GM19023 (cell line): Measurements from ENCODE around the gene MAP2K1.
"Not testable (repeated sequence)": the region's sequence is repeated elsewhere in the genome, so short reads cannot be mapped to it uniquely, and the experiment has no call there.

Experiments used
- ATAC-seq: cut with Tn5 transposase; IDR thresholded peaks from one replicate; pipeline ENCODE4 v1.9.1; 2021; ENCODE audit warnings: mild to moderate bottlenecking, moderate library complexity; ENCODE audit not compliant: unreplicated experiment

The MAP2K1 gene

DNA sequence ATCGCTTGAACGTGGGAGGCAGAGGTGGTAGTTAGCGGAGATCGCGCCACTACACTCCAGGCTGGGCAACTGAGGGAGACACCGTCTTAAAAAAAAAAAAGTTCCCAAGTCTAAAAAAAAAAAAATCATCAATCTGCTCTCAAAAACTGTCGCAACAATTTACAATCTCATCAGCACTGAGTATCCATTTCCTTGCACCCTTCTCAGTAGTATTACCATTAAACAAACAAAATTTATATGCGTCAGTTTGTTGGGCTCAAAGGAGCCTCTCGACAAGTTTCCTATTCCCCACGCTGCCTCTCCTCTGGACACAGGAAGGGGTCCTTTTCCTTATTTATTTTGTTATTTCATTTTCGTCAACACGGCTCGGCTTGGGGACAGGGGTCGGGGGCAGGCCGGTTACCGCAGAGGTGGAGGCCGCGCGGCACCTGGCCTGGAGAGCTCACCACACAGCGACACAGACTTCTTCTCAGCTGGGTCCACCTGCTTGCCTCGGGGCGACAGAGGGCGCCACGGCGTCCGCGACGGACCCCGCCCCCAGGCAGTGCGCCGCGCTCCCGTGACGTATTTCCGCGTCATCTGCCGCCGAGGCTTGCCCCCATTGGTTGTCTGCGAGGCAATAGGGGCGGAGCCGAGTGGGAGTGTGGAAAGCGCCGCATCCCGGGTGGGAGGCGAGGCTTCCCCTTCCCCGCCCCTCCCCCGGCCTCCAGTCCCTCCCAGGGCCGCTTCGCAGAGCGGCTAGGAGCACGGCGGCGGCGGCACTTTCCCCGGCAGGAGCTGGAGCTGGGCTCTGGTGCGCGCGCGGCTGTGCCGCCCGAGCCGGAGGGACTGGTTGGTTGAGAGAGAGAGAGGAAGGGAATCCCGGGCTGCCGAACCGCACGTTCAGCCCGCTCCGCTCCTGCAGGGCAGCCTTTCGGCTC is at the start of gene MAP2K1:
TSS of gene MAP2K1 (plus strand) at position 709 of the 920 bp plus-strand sequence. CDS start 436 bp downstream, outside the sequence.
- peak; percentile 85 for ATAC-seq

GRCh38 chr15:66348530-66348929 is 38.2 kb upstream of the MAP2K1 start:
- ATAC-seq, result not testable (repeated sequence)

DNA sequence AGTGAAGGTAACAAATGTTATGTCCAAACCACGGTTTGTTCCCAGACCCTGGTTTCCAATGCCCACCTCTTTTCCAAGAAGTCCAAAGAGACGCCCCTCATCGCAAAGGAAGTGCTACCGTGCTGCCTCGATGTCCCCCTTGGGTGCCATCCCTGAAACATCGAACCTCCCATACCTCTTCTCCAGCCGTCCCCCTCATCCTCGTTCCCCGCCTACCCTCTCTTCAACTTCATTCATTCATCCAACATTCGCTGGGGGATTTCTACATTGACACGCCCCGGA is 30.7 kb upstream of the MAP2K1 start:
- peak; percentile 9 for ATAC-seq

DNA sequence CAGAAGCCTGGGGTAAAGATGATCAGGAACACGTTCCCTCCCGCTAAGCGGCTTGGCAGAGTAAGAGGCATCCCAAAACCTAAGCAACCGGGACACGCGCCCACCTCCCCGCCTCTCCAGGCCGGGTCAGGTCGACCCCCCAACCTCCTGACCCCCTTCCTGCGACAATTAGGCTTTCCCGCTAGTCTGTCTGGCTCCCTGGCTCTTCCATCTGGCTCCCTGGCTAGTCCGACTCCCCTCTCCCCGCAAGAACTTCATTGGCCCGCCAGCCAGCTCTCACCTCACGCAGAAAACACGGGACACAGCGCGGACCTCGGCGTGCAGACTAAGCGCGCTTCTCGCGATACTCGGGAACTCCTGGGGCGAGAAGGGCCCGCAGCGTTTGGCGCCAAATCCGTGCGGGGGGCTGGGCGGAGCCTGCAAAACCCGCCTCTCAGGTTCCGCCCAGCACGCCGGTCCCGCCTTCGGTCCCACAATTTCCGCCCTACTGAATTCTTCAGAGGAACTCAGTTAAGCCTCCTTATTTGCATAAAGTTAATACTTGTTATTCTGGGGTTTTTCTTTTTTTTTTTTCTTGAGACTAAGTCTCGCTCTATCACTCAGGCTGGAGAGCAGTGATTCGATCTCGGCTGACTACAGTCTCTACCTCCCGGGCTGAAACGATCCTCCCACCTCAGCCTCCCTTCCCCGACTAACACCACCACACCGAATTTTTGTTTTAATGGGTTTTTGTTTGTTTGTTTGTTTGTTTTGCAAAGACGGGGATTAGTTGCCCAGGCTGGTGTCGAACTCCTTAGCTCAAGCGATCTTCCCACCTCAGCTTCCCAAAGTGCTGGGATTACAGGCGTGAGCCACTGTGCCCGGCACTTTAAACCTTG is 30.1 kb upstream of the MAP2K1 start, which contains the start of gene TIPIN:
TSS of gene TIPIN (minus strand) at position 327 of the 878 bp plus-strand sequence. CDS start 3,738 bp downstream, outside the sequence.
- ATAC-seq, result peak; percentile 95

DNA sequence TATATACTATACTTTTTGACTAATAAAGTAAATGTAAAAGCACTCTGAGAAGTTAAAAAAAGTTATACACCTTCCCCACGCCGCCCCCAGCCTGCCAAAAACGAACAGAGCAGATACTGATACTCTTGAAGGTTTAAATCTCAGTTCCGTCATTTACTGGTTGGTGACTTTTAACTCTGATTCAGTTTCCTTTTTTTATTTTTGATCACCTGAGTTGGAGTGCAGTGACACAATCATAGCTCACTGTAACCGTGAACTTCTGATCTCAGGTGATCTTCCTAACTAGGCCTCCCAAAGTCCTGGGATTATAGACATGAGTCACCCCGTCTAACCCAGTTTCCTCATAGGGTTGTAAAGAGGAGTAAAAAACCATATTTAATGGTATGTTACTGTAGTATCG is 27.0 kb upstream of the MAP2K1 start:
- no peak for ATAC-seq

GRCh38 chr15:66361745-66362460 is 24.8 kb upstream of the MAP2K1 start:
- not testable (repeated sequence) for ATAC-seq

- ATAC-seq, result no peak
Observed at GRCh38 chr15:66362776-66363175, 23.9 kb upstream of the MAP2K1 start.

- no peak for ATAC-seq
Observed at GRCh38 chr15:66364944-66365528, 21.7 kb upstream of the MAP2K1 start.

GRCh38 chr15:66369773-66370651 is 16.7 kb upstream of the MAP2K1 start:
- no peak for ATAC-seq

DNA sequence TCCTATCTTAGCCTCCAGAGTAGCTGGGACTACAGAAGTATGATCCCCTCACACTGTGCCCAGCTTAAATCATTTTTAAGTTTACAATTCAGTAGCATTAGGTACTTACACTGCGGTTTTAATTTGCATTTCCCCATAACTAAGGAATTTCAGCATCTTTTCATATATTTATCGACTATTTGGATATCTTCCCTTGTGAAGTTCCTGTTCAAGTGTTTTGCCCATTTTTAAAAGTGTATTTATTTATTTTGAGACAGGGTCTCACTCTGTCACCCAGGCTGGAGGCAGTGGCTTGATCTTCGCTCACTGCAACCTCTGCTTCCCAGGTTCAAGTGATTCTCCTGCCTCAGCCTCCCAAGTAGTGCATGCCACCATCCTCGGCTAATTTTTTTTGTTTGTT is 12.5 kb upstream of the MAP2K1 start:
- ATAC-seq, result no peak

DNA sequence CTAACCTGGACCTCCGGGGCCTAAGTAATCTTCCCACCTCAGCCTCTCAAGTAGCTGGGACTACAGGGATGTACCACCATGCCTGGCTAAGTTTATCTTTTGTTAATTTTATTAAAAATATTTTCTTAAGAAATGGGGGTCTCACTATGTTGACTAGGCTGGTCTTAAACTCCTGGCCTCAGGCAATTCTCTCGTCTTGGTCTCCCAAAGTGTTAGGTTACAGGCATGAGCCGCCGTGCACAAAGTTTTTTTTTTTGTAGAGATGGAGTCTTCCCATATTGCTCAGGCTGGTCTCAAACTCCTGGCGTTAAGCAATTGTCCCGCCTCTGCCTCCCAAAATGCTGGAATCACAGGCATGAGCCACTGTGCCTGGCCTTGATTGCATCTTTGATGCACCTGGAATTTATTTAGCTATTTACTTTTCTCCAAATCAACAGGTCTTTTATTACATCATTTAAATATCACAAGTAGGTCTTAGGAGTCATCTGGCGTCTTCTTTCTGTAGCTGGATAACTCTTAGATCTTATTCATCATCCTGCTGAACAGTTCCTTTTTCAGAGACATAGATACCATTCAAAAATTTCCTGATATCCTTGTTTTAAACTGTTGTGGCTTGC is 7.8 kb upstream of the MAP2K1 start:
- ATAC-seq, result no peak

- not testable (repeated sequence) for ATAC-seq
Observed at GRCh38 chr15:66381376-66381775, 5.3 kb upstream of the MAP2K1 start.

DNA sequence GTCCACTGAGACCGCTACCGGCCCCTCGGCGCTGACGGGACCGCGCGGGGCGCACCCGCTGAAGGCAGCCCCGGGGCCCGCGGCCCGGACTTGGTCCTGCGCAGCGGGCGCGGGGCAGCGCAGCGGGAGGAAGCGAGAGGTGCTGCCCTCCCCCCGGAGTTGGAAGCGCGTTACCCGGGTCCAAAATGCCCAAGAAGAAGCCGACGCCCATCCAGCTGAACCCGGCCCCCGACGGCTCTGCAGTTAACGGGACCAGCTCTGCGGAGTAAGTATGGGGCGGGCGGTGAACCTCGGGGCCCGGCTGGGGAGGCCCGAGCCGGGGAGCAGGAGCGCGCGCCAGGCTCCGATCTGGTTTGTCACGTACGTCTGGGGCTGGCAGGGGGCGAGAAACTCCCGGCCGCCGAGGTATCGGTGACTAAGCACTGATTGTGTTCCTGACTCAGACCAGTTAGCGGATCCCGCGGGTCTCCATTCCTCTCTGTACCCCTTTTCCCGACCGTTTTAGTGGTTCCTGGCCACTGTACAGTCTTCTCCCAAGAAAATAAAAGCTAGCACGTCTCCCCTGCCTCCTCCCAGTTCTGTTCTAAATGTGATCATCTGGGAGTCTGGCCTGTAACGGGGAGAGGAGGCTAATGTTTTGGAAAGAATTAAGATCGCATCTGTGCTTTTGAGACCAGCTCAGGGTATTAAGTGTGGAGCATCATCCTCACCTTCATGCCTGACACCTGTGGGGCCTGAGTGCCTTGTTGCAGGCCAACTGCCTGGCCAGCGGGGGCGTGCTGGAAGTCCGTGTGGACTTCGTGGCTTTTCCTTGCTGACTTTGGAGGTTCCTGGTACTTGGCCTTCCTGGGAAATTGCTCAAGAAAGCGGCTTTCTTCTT is 691 bp downstream of the MAP2K1 start:
- peak; percentile 28 for ATAC-seq

GRCh38 chr15:66388043-66388363 is 1.3 kb downstream of the MAP2K1 start:
- no peak for ATAC-seq

GRCh38 chr15:66388576-66388975 is 1.9 kb downstream of the MAP2K1 start:
- ATAC-seq, result no peak

GRCh38 chr15:66389098-66389858 is 2.6 kb downstream of the MAP2K1 start:
- no peak for ATAC-seq

DNA sequence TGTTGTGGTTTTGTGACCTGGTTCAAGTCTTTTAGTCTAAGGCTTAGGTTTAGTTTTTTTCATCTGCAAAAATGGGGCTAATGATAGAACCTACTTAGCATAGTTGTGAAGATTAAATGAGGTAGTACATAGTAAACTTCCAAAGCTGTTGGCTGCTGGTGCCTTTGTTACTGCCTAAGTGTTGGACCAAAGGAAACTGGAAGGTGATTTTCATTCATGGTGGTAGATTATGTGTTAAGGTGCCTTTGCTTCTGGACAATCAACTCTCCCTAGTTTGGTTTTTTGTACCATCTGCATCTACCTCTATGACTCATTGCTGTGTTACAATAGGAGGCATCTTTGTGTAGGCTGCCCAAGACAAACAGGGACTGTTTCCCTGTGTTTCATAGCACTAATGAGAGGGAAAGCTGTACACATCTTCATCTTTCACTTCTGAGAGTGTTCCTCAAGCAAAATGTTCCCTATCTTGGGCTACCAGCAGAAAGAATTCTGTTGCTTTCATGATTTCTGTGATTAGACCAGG is 3.2 kb downstream of the MAP2K1 start:
- ATAC-seq, result no peak
